Smooth muscle cell (in vitro differentiated cells): ENCODE results near the gene RPS3A. TPM values are rescaled to one million over a fixed set of nuclear protein-coding genes. Genes with fewer than 3 reads are reported as not detected.

Source experiments
- DNase-seq: peaks from one replicate; lab custom pipeline; 2025; ENCODE audit not compliant: unreplicated experiment; lab: John Stamatoyannopoulos, UW
- H2AFZ ChIP-seq: fragments of 200-600 bp; sonication (generic); 2 replicates; pipeline ENCODE4 v1.6.0; 2016; ENCODE audit warnings: antibody characterized with exemption, low read depth, mild to moderate bottlenecking
- H3F3A ChIP-seq: fragments of 200-600 bp; sonication (generic); 2 replicates; pipeline ENCODE4 v1.6.0; 2017; ENCODE audit warnings: antibody characterized with exemption, low read depth
- H3K27ac ChIP-seq: fragments of 200-600 bp; sonication (generic); 2 replicates; pipeline ENCODE4 v1.5.1; 2016; ENCODE audit warnings: low read depth, mild to moderate bottlenecking
- H3K27me3 ChIP-seq: fragments of 200-600 bp; sonication (generic); 2 replicates; pipeline ENCODE4 v1.6.1; 2016; ENCODE audit warnings: low read depth, mild to moderate bottlenecking
- H3K36me3 ChIP-seq: fragments of 200-600 bp; sonication (generic); 2 replicates; pipeline ENCODE4 v1.5.1; 2016; ENCODE audit warnings: low read depth
- H3K4me1 ChIP-seq: fragments of 200-600 bp; sonication (generic); 2 replicates; pipeline ENCODE4 v1.5.1; 2016; ENCODE audit warnings: low read depth
- H3K4me2 ChIP-seq: fragments of 200-600 bp; sonication (generic); 2 replicates; pipeline ENCODE4 v1.6.0; 2016; ENCODE audit warnings: mild to moderate bottlenecking
- H3K4me3 ChIP-seq: fragments of 200-600 bp; sonication (generic); 2 replicates; pipeline ENCODE4 v1.5.1; 2016; ENCODE audit warnings: mild to moderate bottlenecking
- H3K79me2 ChIP-seq: fragments of 200-600 bp; sonication (generic); 2 replicates; pipeline ENCODE4 v1.6.0; 2016; ENCODE audit warnings: low read depth, mild to moderate bottlenecking
- H3K9ac ChIP-seq: fragments of 200-600 bp; sonication (generic); 2 replicates; pipeline ENCODE4 v1.6.0; 2016; ENCODE audit warnings: low read depth
- H3K9me3 ChIP-seq: fragments of 200-600 bp; sonication (generic); replicated peaks from 2 replicates; pipeline ENCODE4 v1.5.1; 2016; ENCODE audit warnings: low read depth
- H4K20me1 ChIP-seq: fragments of 200-600 bp; sonication (generic); 2 replicates; pipeline ENCODE4 v1.6.0; 2016; ENCODE audit warnings: low read depth
- WGBS: methylation state at CpG from one replicate; pipeline ENCODE4 v1.1.7; 2016; ENCODE audit warnings: low lambda C conversion rate; 5-methylcytosine and 5-hydroxymethylcytosine counted together
- polyA plus RNA-seq: library from polyadenylated mRNA; unstranded; fragments of >200 nt; fragmentation: Nextera tagmentation; extraction: Ambion mirVana; gene quantifications from 2 replicates; pipeline ENCODE4 v1.2.1, GENCODE V29; 2016
- total RNA-seq: library from RNA; depleted of rRNA; stranded (reverse); fragments of >200 nt; gene quantifications from 2 replicates; pipeline ENCODE4 v1.2.3, GENCODE V29; 2014
- TF ChIP-seq, protein P1 (sequence below): fragments of 200-600 bp; sonication (generic); IDR thresholded peaks from 2 replicates; pipeline ENCODE4 v1.5.1; 2017; ENCODE audit warnings: borderline replicate concordance, mild to moderate bottlenecking, antibody characterized with exemption; ENCODE audit not compliant: insufficient read depth, poor library complexity, severe bottlenecking

RPS3A gene
- total and polyA plus RNA-seq, 2 experiments from 2014 or later: 682 to 3,775 TPM

DNA sequence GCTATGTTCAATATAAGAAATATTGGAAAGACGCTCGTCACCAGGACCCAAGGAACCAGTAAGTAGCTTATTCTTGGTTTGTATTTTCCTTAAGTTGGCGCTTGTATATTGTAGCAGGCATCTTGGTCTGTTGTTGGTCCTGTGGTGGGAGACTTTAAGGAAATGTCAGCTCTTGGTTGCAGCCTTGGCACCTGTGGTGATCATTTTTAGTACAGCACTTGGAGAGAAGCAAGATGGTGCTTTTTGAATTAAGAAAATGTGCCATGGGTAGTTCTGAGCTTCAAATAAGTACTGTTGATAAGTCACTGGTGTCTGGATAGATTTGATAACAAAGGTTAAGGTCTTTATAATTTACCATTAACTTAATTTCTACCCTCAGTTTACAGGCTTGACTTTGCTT is 1.1 kb downstream of the RPS3A start:
- H3K4me3 ChIP-seq: peak overlapping the region; percentile 75
- peaks cover 19% of the 10 kb centered on the region for H3K4me1 ChIP-seq
- H3K36me3 ChIP-seq: no peaks in the 10 kb centered on the region
- WGBS: 6% methylated on average over 3 of the region's 3 CpGs
- peaks cover 15% of the 10 kb centered on the region for H3F3A ChIP-seq
- H3K9ac ChIP-seq: peak overlapping the region; percentile 93
- peaks cover 31% of the 10 kb centered on the region for H3K79me2 ChIP-seq
- peak overlapping the region; percentile 87 for H3K27ac ChIP-seq
- no peak for DNase-seq
- peaks cover 57% of the 10 kb centered on the region for H4K20me1 ChIP-seq
- H3K4me2 ChIP-seq: peak overlapping the region; percentile 93
- no peaks in the 10 kb centered on the region for H3K9me3 ChIP-seq
- TF ChIP-seq, protein P1, sequence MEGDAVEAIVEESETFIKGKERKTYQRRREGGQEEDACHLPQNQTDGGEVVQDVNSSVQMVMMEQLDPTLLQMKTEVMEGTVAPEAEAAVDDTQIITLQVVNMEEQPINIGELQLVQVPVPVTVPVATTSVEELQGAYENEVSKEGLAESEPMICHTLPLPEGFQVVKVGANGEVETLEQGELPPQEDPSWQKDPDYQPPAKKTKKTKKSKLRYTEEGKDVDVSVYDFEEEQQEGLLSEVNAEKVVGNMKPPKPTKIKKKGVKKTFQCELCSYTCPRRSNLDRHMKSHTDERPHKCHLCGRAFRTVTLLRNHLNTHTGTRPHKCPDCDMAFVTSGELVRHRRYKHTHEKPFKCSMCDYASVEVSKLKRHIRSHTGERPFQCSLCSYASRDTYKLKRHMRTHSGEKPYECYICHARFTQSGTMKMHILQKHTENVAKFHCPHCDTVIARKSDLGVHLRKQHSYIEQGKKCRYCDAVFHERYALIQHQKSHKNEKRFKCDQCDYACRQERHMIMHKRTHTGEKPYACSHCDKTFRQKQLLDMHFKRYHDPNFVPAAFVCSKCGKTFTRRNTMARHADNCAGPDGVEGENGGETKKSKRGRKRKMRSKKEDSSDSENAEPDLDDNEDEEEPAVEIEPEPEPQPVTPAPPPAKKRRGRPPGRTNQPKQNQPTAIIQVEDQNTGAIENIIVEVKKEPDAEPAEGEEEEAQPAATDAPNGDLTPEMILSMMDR: no peak
- no peaks in the 10 kb centered on the region for H3K27me3 ChIP-seq
- no peak overlapping the region for H2AFZ ChIP-seq

DNA sequence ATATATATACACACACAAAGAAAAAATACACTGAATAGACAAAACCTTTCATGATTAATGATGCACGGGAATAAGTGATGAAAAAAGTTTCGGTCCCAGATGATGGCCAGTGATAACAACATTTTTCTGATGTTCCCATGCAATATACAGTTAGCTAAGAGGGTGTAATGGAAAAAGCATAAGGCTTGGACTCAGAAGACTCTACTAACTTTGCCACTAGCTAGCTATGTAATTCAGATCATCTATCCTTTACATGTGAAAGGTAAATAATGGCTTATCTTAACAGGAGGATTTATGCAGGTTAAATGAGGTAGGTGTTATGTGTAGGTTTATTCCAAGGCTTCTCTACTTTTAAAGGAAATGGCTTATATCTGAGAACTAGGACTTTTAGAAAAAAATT is 4.3 kb downstream of the RPS3A start:
- Histone ChIP-seq H3K27ac (peak overlapping the region; percentile 87), H3F3A (peaks cover 15% of the 10 kb centered on the region), H3K27me3 (no peaks in the 10 kb centered on the region), H3K4me3 (no peak overlapping the region), H3K79me2 (peaks cover 31% of the 10 kb centered on the region), H3K9me3 (no peaks in the 10 kb centered on the region), H3K9ac (no peak overlapping the region), H4K20me1 (peaks cover 67% of the 10 kb centered on the region), H2AFZ (no peak overlapping the region), H3K4me1 (peaks cover 19% of the 10 kb centered on the region), H3K4me2 (no peak overlapping the region), H3K36me3 (peaks cover 5% of the 10 kb centered on the region)
- TF ChIP-seq, protein P1: no peak
- WGBS: 95% methylated on average over 2 of the region's 2 CpGs
- no peak for DNase-seq

DNA sequence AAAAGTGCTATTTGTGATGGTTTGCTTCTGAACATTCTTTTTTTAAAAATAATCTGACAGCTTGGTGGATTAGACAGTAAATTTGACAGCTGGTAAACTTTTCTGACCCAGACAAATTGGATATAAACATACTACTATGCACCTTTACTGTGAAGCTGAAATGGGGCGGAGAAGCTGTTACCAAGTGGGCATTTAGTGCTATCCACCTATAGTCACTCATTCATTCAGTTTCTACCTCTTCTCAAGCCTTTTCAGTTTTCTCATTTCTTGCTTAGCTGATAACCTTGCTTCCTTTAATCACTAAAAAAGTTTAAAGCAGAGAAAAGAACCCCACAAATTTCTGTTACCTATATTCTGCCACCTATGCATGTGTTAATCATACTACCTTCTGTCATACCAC is 5.2 kb downstream of the RPS3A start:
- H3K27me3 ChIP-seq: no peaks in the 10 kb centered on the region
- H3K27ac ChIP-seq: no peak overlapping the region
- H3K9me3 ChIP-seq: no peaks in the 10 kb centered on the region
- peaks cover 5% of the 10 kb centered on the region for H3K36me3 ChIP-seq
- H3K4me1 ChIP-seq: peaks cover 19% of the 10 kb centered on the region
- no peak overlapping the region for H3K9ac ChIP-seq
- peaks cover 29% of the 10 kb centered on the region for H3K79me2 ChIP-seq
- no peak overlapping the region for H3K4me3 ChIP-seq
- WGBS: 100% methylated on average over 1 of the region's 1 CpG
- no peak overlapping the region for H2AFZ ChIP-seq
- peaks cover 15% of the 10 kb centered on the region for H3F3A ChIP-seq
- H4K20me1 ChIP-seq: peaks cover 67% of the 10 kb centered on the region
- no peak for DNase-seq
- TF ChIP-seq, protein P1: no peak
- no peak overlapping the region for H3K4me2 ChIP-seq

DNA sequence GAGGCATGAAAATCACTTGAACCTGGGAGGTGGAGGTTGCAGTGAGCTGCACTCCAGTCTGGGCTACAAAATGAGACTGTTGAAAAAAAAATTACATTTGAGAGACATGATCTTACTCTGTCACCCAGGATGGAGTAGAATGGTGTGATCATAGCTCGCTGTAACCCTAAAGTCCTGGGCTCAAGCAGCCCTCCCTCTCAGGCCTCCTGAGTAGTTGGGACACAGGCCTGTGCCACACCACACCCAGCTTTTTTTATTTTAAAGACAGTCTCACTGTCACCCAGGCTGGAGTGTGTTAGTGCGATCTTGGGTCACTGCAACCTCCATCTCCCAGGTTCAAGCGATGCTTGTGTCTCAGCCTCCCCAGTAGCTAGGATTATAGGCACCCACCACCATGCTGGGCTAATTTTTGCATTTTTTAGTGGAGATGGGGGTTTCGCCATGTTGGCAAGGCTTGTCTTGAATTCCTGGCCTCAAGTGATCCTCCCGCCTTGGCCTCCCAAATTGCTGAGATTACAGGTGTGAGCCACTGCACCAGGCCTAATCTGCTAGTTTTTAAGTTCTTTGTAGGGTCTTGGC is 6.1 kb downstream of the RPS3A start:
- Histone ChIP-seq H3K36me3 (peaks cover 5% of the 10 kb centered on the region), H3K9me3 (no peaks in the 10 kb centered on the region), H3K4me1 (peaks cover 17% of the 10 kb centered on the region), H3K79me2 (peaks cover 20% of the 10 kb centered on the region), H2AFZ (no peak overlapping the region), H3K4me2 (no peak overlapping the region), H3K27ac (no peak overlapping the region), H3K9ac (no peak overlapping the region), H3K4me3 (no peak overlapping the region), H3K27me3 (no peaks in the 10 kb centered on the region), H3F3A (peaks cover 19% of the 10 kb centered on the region), H4K20me1 (peaks cover 62% of the 10 kb centered on the region)
- no peak for DNase-seq
- TF ChIP-seq, protein P1: no peak
- 97% methylated on average over 5 of the region's 5 CpGs for WGBS
